Ovary (tissue), 3 donors: Measurements from ENCODE around the gene NKX2-2.

Source experiments
- EP300 ChIP-seq: sonication (generic); formaldehyde crosslinking; IDR thresholded peaks from one replicate; pipeline ENCODE4 v1.6.1; 2017; ENCODE audit warnings: antibody characterized with exemption
- POLR2A ChIP-seq: fragments of 450-650 bp; IDR thresholded peaks from one replicate; pipeline ENCODE4 v1.6.1; 2017; ENCODE audit warnings: antibody characterized with exemption, mild to moderate bottlenecking, moderate library complexity
- TF ChIP-seq, protein P1 (sequence below), 3 donors: fragments of 450-650 bp in 2 of 3; fragments of 200-600 bp in 1 of 3; IDR thresholded peaks; one replicate each; pipeline versions ENCODE4 v1.5.1 to v1.8.0; 2016 to 2022; ENCODE audit warnings: antibody characterized with exemption in 3 of 3, mild to moderate bottlenecking in 1 of 3
- donor health status: DM: no; HTN: no; CAD: no.

DNA sequence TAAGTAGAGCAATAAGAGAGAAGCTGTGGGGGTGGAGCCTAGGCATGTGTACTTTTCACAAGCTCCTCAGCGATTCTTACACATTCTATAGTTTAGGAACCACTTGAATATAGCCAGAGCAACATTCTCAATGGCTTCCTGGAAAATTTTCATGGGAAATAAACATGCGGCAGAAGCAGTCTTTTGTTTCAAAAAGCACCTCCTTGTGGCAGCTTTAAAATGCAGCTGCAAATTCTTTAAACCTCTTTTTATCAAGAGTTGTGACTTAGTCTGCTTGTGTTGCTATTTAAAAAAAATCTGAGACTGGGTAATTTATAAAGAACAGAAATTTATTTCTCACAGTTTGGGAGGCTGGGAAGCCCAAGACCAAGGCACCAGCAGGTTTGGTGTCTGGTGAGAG is 23.8 kb downstream of the NKX2-2 start:
- TF ChIP-seq, protein P1, sequence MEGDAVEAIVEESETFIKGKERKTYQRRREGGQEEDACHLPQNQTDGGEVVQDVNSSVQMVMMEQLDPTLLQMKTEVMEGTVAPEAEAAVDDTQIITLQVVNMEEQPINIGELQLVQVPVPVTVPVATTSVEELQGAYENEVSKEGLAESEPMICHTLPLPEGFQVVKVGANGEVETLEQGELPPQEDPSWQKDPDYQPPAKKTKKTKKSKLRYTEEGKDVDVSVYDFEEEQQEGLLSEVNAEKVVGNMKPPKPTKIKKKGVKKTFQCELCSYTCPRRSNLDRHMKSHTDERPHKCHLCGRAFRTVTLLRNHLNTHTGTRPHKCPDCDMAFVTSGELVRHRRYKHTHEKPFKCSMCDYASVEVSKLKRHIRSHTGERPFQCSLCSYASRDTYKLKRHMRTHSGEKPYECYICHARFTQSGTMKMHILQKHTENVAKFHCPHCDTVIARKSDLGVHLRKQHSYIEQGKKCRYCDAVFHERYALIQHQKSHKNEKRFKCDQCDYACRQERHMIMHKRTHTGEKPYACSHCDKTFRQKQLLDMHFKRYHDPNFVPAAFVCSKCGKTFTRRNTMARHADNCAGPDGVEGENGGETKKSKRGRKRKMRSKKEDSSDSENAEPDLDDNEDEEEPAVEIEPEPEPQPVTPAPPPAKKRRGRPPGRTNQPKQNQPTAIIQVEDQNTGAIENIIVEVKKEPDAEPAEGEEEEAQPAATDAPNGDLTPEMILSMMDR (IDR thresholded peaks at IDR 0.05): no peak
- no peak for TF ChIP-seq EP300
- TF ChIP-seq POLR2A: no peak
